Neural progenitor cell (in vitro differentiated cells): ENCODE measurements around the gene LRRC56. TPM values are rescaled to one million over a fixed set of nuclear protein-coding genes. Genes with fewer than 3 reads are reported as not detected.

Experiments
- DNase-seq: peaks from one replicate; pipeline ENCODE4 v3.0.0-alpha.2; 2016; ENCODE audit warnings: low spot score
- H2AFZ ChIP-seq: fragments of 200-600 bp; sonication (generic); replicated peaks from 2 replicates; pipeline ENCODE4 v1.6.1; 2016; ENCODE audit warnings: antibody characterized with exemption
- H3F3A ChIP-seq: fragments of 200-600 bp; sonication (generic); 2 replicates; pipeline ENCODE4 v1.6.1; 2016; ENCODE audit warnings: antibody characterized with exemption, low read depth
- H3K27ac ChIP-seq: fragments of 200-600 bp; sonication (generic); 2 replicates; pipeline ENCODE4 v1.5.1; 2016; ENCODE audit warnings: mild to moderate bottlenecking
- H3K27me3 ChIP-seq: fragments of 200-600 bp; sonication (generic); 2 replicates; pipeline ENCODE4 v1.6.1; 2016; ENCODE audit warnings: mild to moderate bottlenecking, moderate library complexity
- H3K36me3 ChIP-seq: fragments of 200-600 bp; sonication (generic); 2 replicates; pipeline ENCODE4 v1.5.1; 2016
- H3K4me1 ChIP-seq: fragments of 200-600 bp; sonication (generic); 2 replicates; pipeline ENCODE4 v1.6.1; 2016; ENCODE audit warnings: mixed run types
- H3K4me2 ChIP-seq: fragments of 200-600 bp; sonication (generic); 2 replicates; pipeline ENCODE4 v1.6.1; 2016
- H3K4me3 ChIP-seq: fragments of 200-600 bp; sonication (generic); 2 replicates; pipeline ENCODE4 v1.5.1; 2016
- H3K79me2 ChIP-seq: fragments of 200-600 bp; sonication (generic); 2 replicates; pipeline ENCODE4 v1.6.1; 2016; ENCODE audit warnings: low read depth
- H3K9ac ChIP-seq: fragments of 200-600 bp; sonication (generic); 2 replicates; pipeline ENCODE4 v1.6.1; 2016
- H3K9me3 ChIP-seq: fragments of 200-600 bp; sonication (generic); 2 replicates; pipeline ENCODE4 v1.5.1; 2016; ENCODE audit warnings: low read depth
- H4K20me1 ChIP-seq: fragments of 200-600 bp; sonication (generic); 2 replicates; pipeline ENCODE4 v1.6.1; 2016; ENCODE audit warnings: low read depth
- H3K27ac Mint-ChIP-seq: 3 replicates; pipeline ENCODE4 v1.8.0; 2021; ENCODE audit warnings: mixed read lengths
- H3K27me3 Mint-ChIP-seq: 2 replicates; pipeline ENCODE4 v1.8.0; 2022; ENCODE audit warnings: low read depth, mild to moderate bottlenecking, inconsistent platforms, moderate library complexity, mixed read lengths; ENCODE audit not compliant: insufficient read depth
- H3K36me3 Mint-ChIP-seq: 3 replicates; pipeline ENCODE4 v1.8.0; 2021; ENCODE audit warnings: mixed read lengths
- H3K4me1 Mint-ChIP-seq: 3 replicates; pipeline ENCODE4 v1.8.0; 2021; ENCODE audit warnings: mixed read lengths
- H3K4me3 Mint-ChIP-seq: 3 replicates; pipeline ENCODE4 v1.8.0; 2021; ENCODE audit warnings: mild to moderate bottlenecking, moderate library complexity, mixed read lengths
- H3K9me3 Mint-ChIP-seq: 3 replicates; pipeline ENCODE4 v1.8.0; 2020; ENCODE audit warnings: mixed read lengths
- CTCF ChIP-seq: fragments of 200-600 bp; sonication (generic); IDR thresholded peaks from 2 replicates; pipeline ENCODE4 v1.5.1; 2017; ENCODE audit warnings: antibody characterized with exemption, mild to moderate bottlenecking
- EZH2 ChIP-seq: fragments of 200-600 bp; sonication (generic); IDR thresholded peaks from 2 replicates; pipeline ENCODE4 v1.6.1; 2017; ENCODE audit warnings: antibody characterized with exemption, mild to moderate bottlenecking, moderate library complexity
- EZH2phosphoT487 ChIP-seq: fragments of 200-600 bp; sonication (generic); IDR thresholded peaks from 2 replicates; pipeline ENCODE4 v1.6.1; 2017; ENCODE audit warnings: antibody characterized with exemption
- total RNA-seq: library from RNA; depleted of rRNA; stranded (reverse); fragments of >200 nt; gene quantifications from 2 replicates; pipeline ENCODE4 v1.2.3, GENCODE V29; 2015; ENCODE audit warnings: low replicate concordance

LRRC56 gene
- total RNA-seq, 1 donor from 2014 or later: 0.45 TPM

GRCh38 chr11:581752-582151 lies 44.4 kb downstream of the LRRC56 start:
- no peaks in the 10 kb centered on the region for H3K27me3 Mint-ChIP-seq
- Histone ChIP-seq H3K4me2 (no peak overlapping the region), H4K20me1 (peaks cover 76% of the 10 kb centered on the region), H3K79me2 (peaks cover 76% of the 10 kb centered on the region), H3K4me3 (no peak overlapping the region), H3K27ac (no peak overlapping the region), H2AFZ (no peak overlapping the region), H3F3A (peaks cover 10% of the 10 kb centered on the region), H3K36me3 (no peaks in the 10 kb centered on the region), H3K9ac (no peak overlapping the region), H3K9me3 (no peaks in the 10 kb centered on the region), H3K27me3 (no peaks in the 10 kb centered on the region), H3K4me1 (peaks cover 10% of the 10 kb centered on the region)
- H3K27ac Mint-ChIP-seq: no peak overlapping the region
- DNase-seq: no peak
- peaks cover 15% of the 10 kb centered on the region for H3K36me3 Mint-ChIP-seq
- H3K4me1 Mint-ChIP-seq: peaks cover 21% of the 10 kb centered on the region
- H3K4me3 Mint-ChIP-seq: no peak overlapping the region
- TF ChIP-seq EZH2phosphoT487 (no peak), EZH2 (no peak), CTCF (no peak)
- no peaks in the 10 kb centered on the region for H3K9me3 Mint-ChIP-seq

- Histone ChIP-seq H3F3A (no peaks in the 10 kb centered on the region), H3K9ac (no peak overlapping the region), H3K36me3 (no peaks in the 10 kb centered on the region), H3K4me1 (no peaks in the 10 kb centered on the region), H3K4me3 (no peak overlapping the region), H3K79me2 (peaks cover 61% of the 10 kb centered on the region), H4K20me1 (peaks cover 50% of the 10 kb centered on the region), H3K27me3 (no peaks in the 10 kb centered on the region), H2AFZ (no peak overlapping the region), H3K4me2 (no peak overlapping the region), H3K9me3 (no peaks in the 10 kb centered on the region), H3K27ac (no peak overlapping the region)
- no peak for DNase-seq
- H3K9me3 Mint-ChIP-seq: no peaks in the 10 kb centered on the region
- no peak overlapping the region for H3K4me3 Mint-ChIP-seq
- H3K27ac Mint-ChIP-seq: no peak overlapping the region
- H3K27me3 Mint-ChIP-seq: peaks cover 2% of the 10 kb centered on the region
- TF ChIP-seq EZH2 (no peak), CTCF (no peak), EZH2phosphoT487 (no peak)
- peaks cover 9% of the 10 kb centered on the region for H3K4me1 Mint-ChIP-seq
- H3K36me3 Mint-ChIP-seq: peaks cover 19% of the 10 kb centered on the region
Measured at GRCh38 chr11:584287-584686, 47.0 kb downstream of the LRRC56 start.

GRCh38 chr11:586376-587316 lies 49.3 kb downstream of the LRRC56 start:
- Mint-ChIP-seq H3K36me3 (peaks cover 24% of the 10 kb centered on the region), H3K27ac (peak overlapping the region; percentile 64)
- H4K20me1 ChIP-seq: peaks cover 36% of the 10 kb centered on the region

More at GRCh38 chr11:586376-587316, 49.3 kb downstream of the LRRC56 start:
- H3K27ac ChIP-seq: no peak overlapping the region
- no peaks in the 10 kb centered on the region for H3K27me3 ChIP-seq
- no peak overlapping the region for H3K9ac ChIP-seq
- TF ChIP-seq EZH2phosphoT487 (no peak), CTCF (no peak), EZH2 (no peak)
- H3F3A ChIP-seq: no peaks in the 10 kb centered on the region
- peaks cover 37% of the 10 kb centered on the region for H3K79me2 ChIP-seq
- no peak overlapping the region for H3K4me3 Mint-ChIP-seq
- H3K4me1 ChIP-seq: no peaks in the 10 kb centered on the region
- no peaks in the 10 kb centered on the region for H3K9me3 Mint-ChIP-seq
- no peak for DNase-seq
- no peaks in the 10 kb centered on the region for H3K9me3 ChIP-seq
- H3K4me1 Mint-ChIP-seq: no peaks in the 10 kb centered on the region
- H3K36me3 ChIP-seq: no peaks in the 10 kb centered on the region
- peaks cover 6% of the 10 kb centered on the region for H3K27me3 Mint-ChIP-seq
- no peak overlapping the region for H3K4me3 ChIP-seq
- H2AFZ ChIP-seq: no peak overlapping the region
- H3K4me2 ChIP-seq: no peak overlapping the region
